Smooth muscle cell (in vitro differentiated cells): ENCODE data around the gene BRCC3. TPM values are rescaled to one million over a fixed set of nuclear protein-coding genes. Genes with fewer than 3 reads are reported as not detected.

Source experiments
- DNase-seq: peaks from one replicate; lab custom pipeline; 2025; ENCODE audit not compliant: unreplicated experiment; lab: John Stamatoyannopoulos, UW
- H2AFZ ChIP-seq: fragments of 200-600 bp; sonication (generic); 2 replicates; pipeline ENCODE4 v1.6.0; 2016; ENCODE audit warnings: antibody characterized with exemption, low read depth, mild to moderate bottlenecking
- H3F3A ChIP-seq: fragments of 200-600 bp; sonication (generic); 2 replicates; pipeline ENCODE4 v1.6.0; 2017; ENCODE audit warnings: antibody characterized with exemption, low read depth
- H3K27ac ChIP-seq: fragments of 200-600 bp; sonication (generic); 2 replicates; pipeline ENCODE4 v1.5.1; 2016; ENCODE audit warnings: low read depth, mild to moderate bottlenecking
- H3K27me3 ChIP-seq: fragments of 200-600 bp; sonication (generic); 2 replicates; pipeline ENCODE4 v1.6.1; 2016; ENCODE audit warnings: low read depth, mild to moderate bottlenecking
- H3K36me3 ChIP-seq: fragments of 200-600 bp; sonication (generic); 2 replicates; pipeline ENCODE4 v1.5.1; 2016; ENCODE audit warnings: low read depth
- H3K4me1 ChIP-seq: fragments of 200-600 bp; sonication (generic); 2 replicates; pipeline ENCODE4 v1.5.1; 2016; ENCODE audit warnings: low read depth
- H3K4me2 ChIP-seq: fragments of 200-600 bp; sonication (generic); 2 replicates; pipeline ENCODE4 v1.6.0; 2016; ENCODE audit warnings: mild to moderate bottlenecking
- H3K4me3 ChIP-seq: fragments of 200-600 bp; sonication (generic); 2 replicates; pipeline ENCODE4 v1.5.1; 2016; ENCODE audit warnings: mild to moderate bottlenecking
- H3K79me2 ChIP-seq: fragments of 200-600 bp; sonication (generic); 2 replicates; pipeline ENCODE4 v1.6.0; 2016; ENCODE audit warnings: low read depth, mild to moderate bottlenecking
- H3K9ac ChIP-seq: fragments of 200-600 bp; sonication (generic); 2 replicates; pipeline ENCODE4 v1.6.0; 2016; ENCODE audit warnings: low read depth
- H3K9me3 ChIP-seq: fragments of 200-600 bp; sonication (generic); replicated peaks from 2 replicates; pipeline ENCODE4 v1.5.1; 2016; ENCODE audit warnings: low read depth
- H4K20me1 ChIP-seq: fragments of 200-600 bp; sonication (generic); 2 replicates; pipeline ENCODE4 v1.6.0; 2016; ENCODE audit warnings: low read depth
- CTCF ChIP-seq: fragments of 200-600 bp; sonication (generic); IDR thresholded peaks from 2 replicates; pipeline ENCODE4 v1.5.1; 2017; ENCODE audit warnings: borderline replicate concordance, mild to moderate bottlenecking, antibody characterized with exemption; ENCODE audit not compliant: insufficient read depth, poor library complexity, severe bottlenecking
- WGBS: methylation state at CpG from one replicate; pipeline ENCODE4 v1.1.7; 2016; ENCODE audit warnings: low lambda C conversion rate; 5-methylcytosine and 5-hydroxymethylcytosine counted together
- polyA plus RNA-seq: library from polyadenylated mRNA; unstranded; fragments of >200 nt; fragmentation: Nextera tagmentation; extraction: Ambion mirVana; gene quantifications from 2 replicates; pipeline ENCODE4 v1.2.1, GENCODE V29; 2016
- total RNA-seq: library from RNA; depleted of rRNA; stranded (reverse); fragments of >200 nt; gene quantifications from 2 replicates; pipeline ENCODE4 v1.2.3, GENCODE V29; 2014

BRCC3 gene
- total and polyA plus RNA-seq, 2 experiments from 2014 or later, result 10.6 to 13.4 TPM

- WGBS, result 75% methylated on average over 7 of the region's 7 CpGs
- peak; percentile 30 for TF ChIP-seq CTCF
- no peak for DNase-seq
These were observed 77.6 kb downstream of the BRCC3 start for GRCh38 chrX:155148724-155149537.

GRCh38 chrX:155169881-155170280 is 98.6 kb downstream of the BRCC3 start:
- H2AFZ ChIP-seq, result no peak overlapping the region
- no peak for DNase-seq
- no peaks in the 10 kb centered on the region for H3K27me3 ChIP-seq
- H3F3A ChIP-seq, result no peaks in the 10 kb centered on the region
- H3K9ac ChIP-seq, result no peak overlapping the region
- H3K27ac ChIP-seq, result no peak overlapping the region
- no peaks in the 10 kb centered on the region for H4K20me1 ChIP-seq
- H3K9me3 ChIP-seq, result peaks cover 4% of the 10 kb centered on the region
- H3K4me3 ChIP-seq, result no peak overlapping the region
- TF ChIP-seq CTCF, result no peak
- H3K4me1 ChIP-seq, result no peaks in the 10 kb centered on the region
- H3K4me2 ChIP-seq, result no peak overlapping the region
- no peaks in the 10 kb centered on the region for H3K79me2 ChIP-seq
- no peaks in the 10 kb centered on the region for H3K36me3 ChIP-seq
- 67% methylated on average over 2 of the region's 2 CpGs for WGBS

More at GRCh38 chrX:155148724-155149537, 77.6 kb downstream of the BRCC3 start:
- H3K4me2 ChIP-seq, result no peak overlapping the region
- H3K79me2 ChIP-seq, result no peaks in the 10 kb centered on the region
- H4K20me1 ChIP-seq, result no peaks in the 10 kb centered on the region
- no peaks in the 10 kb centered on the region for H3K4me1 ChIP-seq
- H2AFZ ChIP-seq, result no peak overlapping the region
- no peaks in the 10 kb centered on the region for H3K9me3 ChIP-seq
- no peak overlapping the region for H3K27ac ChIP-seq
- no peaks in the 10 kb centered on the region for H3F3A ChIP-seq
- no peaks in the 10 kb centered on the region for H3K36me3 ChIP-seq
- no peak overlapping the region for H3K9ac ChIP-seq
- no peaks in the 10 kb centered on the region for H3K27me3 ChIP-seq
- no peak overlapping the region for H3K4me3 ChIP-seq

Other genes starting within 250 kb of the BRCC3 start
- not detected in 2 replicates for gene SMIM9, start 236.8 kb upstream of the BRCC3 start, total RNA-seq
- not detected in 2 replicates for gene SMIM9, start 236.8 kb upstream of the BRCC3 start, polyA plus RNA-seq
- gene F8A1, start 185.2 kb upstream of the BRCC3 start, total RNA-seq, result 4.8 and 7.5 TPM in 2 replicates
- 38.2 and 49.6 TPM in 2 replicates for gene F8A1, start 185.2 kb upstream of the BRCC3 start, polyA plus RNA-seq
- 2.2 and 3.3 TPM in 2 replicates for gene F8, start 48.8 kb upstream of the BRCC3 start, total RNA-seq
- gene F8, start 48.8 kb upstream of the BRCC3 start, polyA plus RNA-seq, result 0.79 and 1.9 TPM in 2 replicates
- 38.3 and 52.3 TPM in 2 replicates for gene FUNDC2, start 44.7 kb upstream of the BRCC3 start, total RNA-seq
- 98.2 and 103 TPM in 2 replicates for gene FUNDC2, start 44.7 kb upstream of the BRCC3 start, polyA plus RNA-seq
- 14.4 and 24.5 TPM in 2 replicates for gene CMC4, start 372 bp upstream of the BRCC3 start, total RNA-seq
- 14.3 and 21.2 TPM in 2 replicates for gene CMC4, start 372 bp upstream of the BRCC3 start, polyA plus RNA-seq
- 0.40 and 12.2 TPM in 2 replicates for gene MTCP1, start 372 bp upstream of the BRCC3 start, total RNA-seq
- gene MTCP1, start 372 bp upstream of the BRCC3 start, polyA plus RNA-seq, result 18.6 and 20.2 TPM in 2 replicates
- gene VBP1, start 145.0 kb downstream of the BRCC3 start, total RNA-seq, result 70.6 and 83.0 TPM in 2 replicates
- 55.8 and 63.3 TPM in 2 replicates for gene VBP1, start 145.0 kb downstream of the BRCC3 start, polyA plus RNA-seq
- 0.04 TPM in 1 of 2 replicates, not detected in the other for gene RAB39B, start 193.0 kb downstream of the BRCC3 start, total RNA-seq
- gene RAB39B, start 193.0 kb downstream of the BRCC3 start, polyA plus RNA-seq, result not detected in 2 replicates